HG03045 (cell line): ENCODE results near the gene JPH4.

Experiments
- ATAC-seq: cut with Tn5 transposase; IDR thresholded peaks from one replicate; pipeline ENCODE4 v1.9.1; 2021; ENCODE audit warnings: mild to moderate bottlenecking, moderate library complexity; ENCODE audit not compliant: unreplicated experiment

JPH4 gene

GRCh38 chr14:23532658-23533057 is 45.9 kb downstream of the JPH4 start:
- no peak for ATAC-seq

DNA sequence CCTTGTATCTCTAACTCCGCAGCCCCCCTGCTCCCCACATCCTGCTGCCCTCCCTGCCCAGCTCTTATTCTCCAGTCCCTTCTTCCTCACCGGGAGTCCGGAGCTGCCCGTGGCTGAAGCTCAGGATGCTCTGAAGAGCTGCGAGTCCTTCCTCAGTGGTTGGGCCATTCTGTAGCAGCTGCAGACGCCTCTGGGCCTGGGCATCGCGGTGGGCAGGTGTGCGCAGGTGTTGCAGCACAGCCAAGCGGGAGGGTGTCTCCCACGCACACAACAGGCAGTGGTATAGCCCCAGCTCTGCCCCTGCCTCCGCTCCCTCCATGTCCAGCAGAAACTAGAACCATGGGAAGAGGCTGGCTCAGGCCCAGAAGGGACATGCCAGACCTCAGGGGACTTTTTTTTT is 47.2 kb downstream of the JPH4 start:
- ATAC-seq: no peak

DNA sequence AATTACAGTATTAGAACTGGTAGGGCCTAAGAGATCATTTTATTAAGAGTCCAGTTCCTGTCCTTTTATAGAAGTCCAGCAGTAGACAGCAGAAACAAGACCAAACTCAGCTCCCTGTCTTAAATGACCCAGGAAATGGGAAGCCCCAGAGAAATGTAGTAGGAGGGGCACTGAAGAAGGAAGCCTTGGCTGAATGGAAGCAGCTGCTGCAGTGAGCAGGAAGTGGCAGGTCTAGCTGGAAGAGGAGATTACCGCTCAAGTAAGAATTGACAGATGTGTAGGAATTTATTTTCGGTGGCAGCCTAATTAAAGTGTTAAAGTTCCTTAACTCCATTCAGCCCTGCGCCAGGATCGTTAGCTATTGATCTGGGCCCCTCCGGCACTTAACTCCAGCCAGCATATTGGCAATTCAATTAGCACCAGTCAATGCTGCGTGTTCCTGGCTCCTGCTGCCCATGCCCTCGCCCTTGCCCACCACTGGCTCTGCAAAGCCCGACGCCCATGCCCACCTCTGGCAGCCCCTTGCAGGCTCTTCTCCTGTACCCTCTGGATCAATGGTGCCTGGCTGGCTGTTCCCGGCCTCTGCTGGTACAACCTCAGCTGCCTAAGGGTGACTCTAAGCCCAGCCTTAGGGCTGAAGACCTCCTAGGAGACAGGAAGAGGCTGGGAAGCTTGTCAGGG is 48.1 kb downstream of the JPH4 start:
- no peak for ATAC-seq

- no peak for ATAC-seq
These were observed 49.6 kb downstream of the JPH4 start for GRCh38 chr14:23529016-23529415.

GRCh38 chr14:23528555-23528954 is 50.0 kb downstream of the JPH4 start:
- no peak for ATAC-seq

- ATAC-seq: no peak
These were observed 53.0 kb downstream of the JPH4 start for GRCh38 chr14:23525611-23526010.

DNA sequence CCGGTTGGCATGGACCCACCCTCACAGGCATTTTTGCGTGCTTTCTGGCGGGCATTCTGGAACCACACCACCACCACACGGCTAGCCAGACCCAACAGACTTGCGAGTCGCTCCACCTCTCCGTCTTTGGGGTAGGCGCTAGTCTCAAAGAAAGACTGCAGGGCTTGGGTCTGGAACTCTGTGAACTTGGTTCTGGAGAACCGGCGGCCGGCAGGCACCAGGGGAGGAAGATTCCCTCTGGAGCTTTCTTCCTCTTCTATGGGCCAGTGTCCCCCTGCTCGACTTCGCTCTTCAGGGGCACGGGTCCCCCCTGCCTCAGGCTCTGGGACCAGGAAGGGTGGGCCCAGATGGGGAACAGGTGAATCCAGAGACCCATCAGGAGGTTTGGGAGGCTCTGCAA is 53.6 kb downstream of the JPH4 start:
- no peak for ATAC-seq

- ATAC-seq: no peak
These were observed 55.2 kb downstream of the JPH4 start for GRCh38 chr14:23523229-23524016.

- ATAC-seq: no peak
These were observed 55.9 kb downstream of the JPH4 start for GRCh38 chr14:23522643-23523198.

DNA sequence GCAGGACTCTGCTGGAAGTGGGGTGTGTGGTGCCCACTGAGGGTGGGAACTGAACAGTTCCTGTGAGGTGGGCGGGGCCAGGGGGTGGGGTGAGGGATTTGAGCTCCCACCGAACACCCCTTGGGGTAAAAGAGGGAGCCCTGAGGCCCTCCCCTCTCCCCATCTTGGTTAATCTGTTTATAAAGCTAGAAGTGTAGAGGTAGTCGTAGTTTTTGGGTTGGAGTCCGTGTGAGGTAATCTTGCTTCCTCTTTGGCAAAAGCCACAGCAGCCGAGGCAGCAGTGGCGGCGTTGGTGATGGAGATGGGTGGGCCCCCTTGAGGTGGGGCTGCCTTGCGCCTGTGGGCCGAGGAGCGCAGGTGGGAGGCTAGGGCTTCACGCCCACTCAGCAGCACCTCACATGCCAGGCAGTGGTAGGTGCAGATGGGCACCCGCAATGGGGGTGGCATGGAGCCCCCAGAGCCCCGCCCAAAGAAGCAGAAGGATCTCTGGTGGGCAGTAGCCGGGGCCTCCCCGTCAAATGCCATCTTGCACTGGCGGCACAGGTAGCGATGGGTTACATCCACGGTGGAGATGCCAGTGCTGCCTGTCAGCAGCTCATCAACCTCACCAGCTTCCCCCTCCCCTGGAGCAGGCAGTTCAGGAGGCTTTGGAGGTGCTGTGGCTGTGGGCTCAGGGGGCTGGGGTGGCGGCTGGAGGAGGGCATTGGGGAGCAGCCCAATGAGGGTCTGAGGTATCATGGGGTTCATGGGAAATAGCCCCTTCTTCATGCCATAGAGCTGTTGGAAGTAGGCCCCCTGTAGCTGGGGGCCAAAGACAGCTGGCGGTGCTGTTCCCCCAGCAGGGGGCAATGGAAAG is 56.6 kb downstream of the JPH4 start:
- ATAC-seq: no peak

DNA sequence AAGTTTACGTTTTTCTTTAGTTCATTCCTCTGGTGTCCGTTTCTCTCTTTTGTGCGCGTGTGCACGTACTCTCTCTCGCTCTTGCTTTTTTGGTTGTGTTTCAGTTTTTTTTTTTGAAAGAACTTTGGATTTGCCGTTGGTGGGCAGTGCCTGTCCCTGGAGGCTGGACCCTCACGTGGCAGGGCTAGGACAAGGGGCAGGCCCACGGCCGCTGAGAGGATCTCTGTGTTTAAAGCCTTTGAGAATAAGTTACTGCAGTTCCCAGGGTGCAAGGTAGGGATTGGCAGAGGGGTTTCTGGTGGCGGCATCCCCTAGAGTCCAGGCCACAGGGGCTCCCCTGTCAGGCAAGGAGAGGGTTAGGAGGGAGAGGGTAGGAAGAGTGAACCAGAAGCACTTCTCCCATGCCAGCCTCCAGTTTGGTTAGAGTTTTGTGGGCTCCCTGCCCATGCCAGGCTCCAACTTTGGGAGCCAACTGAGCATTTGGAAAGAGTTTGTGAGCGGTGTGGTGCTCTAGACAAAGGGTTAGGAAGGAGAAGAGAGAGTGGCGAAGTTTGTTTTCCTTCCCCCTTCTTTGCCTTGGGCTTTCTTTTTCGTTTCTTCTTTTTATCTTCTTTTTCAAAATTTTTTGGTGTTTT is 57.6 kb downstream of the JPH4 start:
- ATAC-seq: no peak

- no peak for ATAC-seq
These were observed 59.9 kb downstream of the JPH4 start for GRCh38 chr14:23518709-23519108.
